ENCODE data around the gene AUP1. TPM values are rescaled to one million over a fixed set of nuclear protein-coding genes. Genes with fewer than 3 reads are reported as not detected.

The AUP1 gene
- total and polyA plus RNA-seq, 10 of the 15 experiments (the other 5 are each of a cell fraction or from before 2014, with no cell fraction given) = 39.1 to 215 (median 138) TPM

- TF ChIP-seq GATAD2B (conservative IDR thresholded peaks at IDR 0.05; ENCODE audit: low read depth) (no peak; the same call in 1 of the 2 replicates), RBBP5 (conservative IDR thresholded peaks at IDR 0.05) (no peak), MYC (IDR thresholded peaks at IDR 0.05; ENCODE audit: insufficient read depth, insufficient read length, insufficient replicate concordance, low read length, severe bottlenecking) (no peak), SP1 (IDR thresholded peaks at IDR 0.05; ENCODE audit: low read depth, low read length) (peak; percentile 66), ZNF24 (IDR thresholded peaks at IDR 0.05) (peak; percentile 85), FOXK2 (IDR thresholded peaks at IDR 0.05) (no peak), MXI1 (IDR thresholded peaks at IDR 0.05; ENCODE audit: low read depth, low read length) (no peak), ZNF622 (IDR thresholded peaks at IDR 0.05) (no peak), JUNB (IDR thresholded peaks at IDR 0.05) (peak; percentile 94), YBX1 (IDR thresholded peaks at IDR 0.05) (no peak), ZBTB33 (IDR thresholded peaks at IDR 0.05) (no peak), POLR2A (IDR thresholded peaks at IDR 0.05; ENCODE audit: low read depth, low read length) (no peak), WRNIP1 (IDR thresholded peaks at IDR 0.05; ENCODE audit: borderline replicate concordance, low read depth, low read length) (no peak; the same call in 1 of the 2 replicates), NR2F1 (conservative IDR thresholded peaks at IDR 0.05) (0 out of 2 replicates have a peak, but pooled peaks have one; percentile 43), MTA2 (IDR thresholded peaks at IDR 0.05; ENCODE audit: low read depth) (peak; percentile 95), FOS (IDR thresholded peaks at IDR 0.05; ENCODE audit: borderline replicate concordance, extremely low read depth, insufficient read length) (no peak), ZSCAN29 (IDR thresholded peaks at IDR 0.05) (no peak), NR2C1 (IDR thresholded peaks at IDR 0.05) (no peak), CEBPZ (IDR thresholded peaks at IDR 0.05; ENCODE audit: low read depth, low read length) (no peak), ZZZ3 (IDR thresholded peaks at IDR 0.05; ENCODE audit: control insufficient read depth, insufficient read length, low read depth) (no peak), MLLT1 (IDR thresholded peaks at IDR 0.05) (peak; percentile 74), KDM1A (IDR thresholded peaks at IDR 0.05; ENCODE audit: borderline replicate concordance) (no peak), BACH1 (IDR thresholded peaks at IDR 0.05; ENCODE audit: borderline replicate concordance) (peak; percentile 90; the same call in 1 of the 2 replicates), PKNOX1 (IDR thresholded peaks at IDR 0.05) (peak; percentile 52; the same call in 1 of the 2 replicates)
- TF ChIP-seq, protein P1, sequence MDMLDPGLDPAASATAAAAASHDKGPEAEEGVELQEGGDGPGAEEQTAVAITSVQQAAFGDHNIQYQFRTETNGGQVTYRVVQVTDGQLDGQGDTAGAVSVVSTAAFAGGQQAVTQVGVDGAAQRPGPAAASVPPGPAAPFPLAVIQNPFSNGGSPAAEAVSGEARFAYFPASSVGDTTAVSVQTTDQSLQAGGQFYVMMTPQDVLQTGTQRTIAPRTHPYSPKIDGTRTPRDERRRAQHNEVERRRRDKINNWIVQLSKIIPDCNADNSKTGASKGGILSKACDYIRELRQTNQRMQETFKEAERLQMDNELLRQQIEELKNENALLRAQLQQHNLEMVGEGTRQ (IDR thresholded peaks at IDR 0.05; ENCODE audit: borderline replicate concordance, low read depth, low read length) = no peak
These were observed 41.6 kb upstream of the AUP1 start (continued) for GRCh38 chr2:74571058-74571457.

All from GM12878 (cell line).